ENCODE results near the gene BLTP2.

BLTP2 gene

GRCh38 chr17:28643983-28644786, 773 bp downstream of the BLTP2 start:
- H3K4me3 ChIP-seq (ENCODE audit: low read depth, low read length), result peak overlapping the region; percentile 93
- ChIA-PET CTCF (interaction anchor here (0.7 to 7.1 kb wide), 14 partner anchors 10 to 105 kb away, joined by 3 to 85 read pairs (median 8); partner anchors contain the start of genes ALDOC, RSKR, SDF2 and SUPT6H), POLR2A (interaction anchor here (1.0 to 1.3 kb wide), 5 partner anchors 10 to 24 kb away, joined by 3 to 5 read pairs (median 4); partner anchors contain the start of genes SDF2 and SUPT6H)
- DNase-seq (ENCODE audit: low read depth, low spot score), result no peak
- TF ChIP-seq CTCF (IDR thresholded peaks at IDR 0.05; ENCODE audit: insufficient read depth, low read length, missing control alignments), result peak; percentile 28

GRCh38 chr17:28641579-28641978, 3.4 kb downstream of the BLTP2 start:
- no peak overlapping the region for H3K4me3 ChIP-seq (ENCODE audit: low read depth, low read length)
- no peak for DNase-seq (ENCODE audit: low read depth, low spot score)
- ChIA-PET CTCF (interaction anchor here (0.8 to 7.1 kb wide), 5 partner anchors 9 to 29 kb away, joined by 3 to 85 read pairs (median 30); partner anchors contain the start of gene RSKR), POLR2A (no interaction called here)
- no peak for TF ChIP-seq CTCF (IDR thresholded peaks at IDR 0.05; ENCODE audit: insufficient read depth, low read length, missing control alignments)

- CTCF ChIA-PET, result interaction anchor here (11.1 kb wide), 1 partner anchor 9 kb away, joined by 85 read pairs; the partner anchor contains the start of gene BLTP2
- no peak overlapping the region for H3K4me3 ChIP-seq (ENCODE audit: low read depth, low read length)
- no peak for TF ChIP-seq CTCF (IDR thresholded peaks at IDR 0.05; ENCODE audit: insufficient read depth, low read length, missing control alignments)
- DNase-seq (ENCODE audit: low read depth, low spot score), result no peak
- POLR2A ChIA-PET, result no interaction called here
These were observed 9.5 kb downstream of the BLTP2 start for GRCh38 chr17:28635506-28635905.

- TF ChIP-seq CTCF (IDR thresholded peaks at IDR 0.05; ENCODE audit: insufficient read depth, low read length, missing control alignments), result no peak
- ChIA-PET POLR2A (interaction anchor here (1.1 to 1.3 kb wide), 2 partner anchors 10 to 11 kb away, joined by 3 to 5 read pairs; partner anchors contain the start of gene BLTP2), CTCF (interaction anchor here (2.1 to 11.1 kb wide), 2 partner anchors 10 to 22 kb away, joined by 13 to 85 read pairs; partner anchors contain the start of gene BLTP2)
- no peak for DNase-seq (ENCODE audit: low read depth, low spot score)
- H3K4me3 ChIP-seq (ENCODE audit: low read depth, low read length), result no peak overlapping the region
These were observed 10.6 kb downstream of the BLTP2 start for GRCh38 chr17:28634206-28634865.

- no peak overlapping the region for H3K4me3 ChIP-seq (ENCODE audit: low read depth, low read length)
- no peak for DNase-seq (ENCODE audit: low read depth, low spot score)
- no peak for TF ChIP-seq CTCF (IDR thresholded peaks at IDR 0.05; ENCODE audit: insufficient read depth, low read length, missing control alignments)
- ChIA-PET POLR2A (no interaction called here), CTCF (interaction anchor here (1.2 to 10.1 kb wide), 2 partner anchors 14 to 15 kb away, joined by 3 to 100 read pairs; partner anchors contain the start of gene RSKR)
These were observed 18.1 kb downstream of the BLTP2 start for GRCh38 chr17:28626818-28627217.

- ChIA-PET POLR2A (no interaction called here), CTCF (interaction anchor here (10.1 kb wide), 1 partner anchor 11 kb away, joined by 100 read pairs; the partner anchor contains the start of gene RSKR)
- no peak overlapping the region for H3K4me3 ChIP-seq (ENCODE audit: low read depth, low read length)
- DNase-seq (ENCODE audit: low read depth, low spot score), result no peak
- TF ChIP-seq CTCF (IDR thresholded peaks at IDR 0.05; ENCODE audit: insufficient read depth, low read length, missing control alignments), result no peak
These were observed 20.8 kb downstream of the BLTP2 start for GRCh38 chr17:28624148-28624547.

Measured in AG04449 (cell line).